Fibroblast of lung (primary cell): ENCODE data around the gene GIMAP8.

ENCODE experiments used
- CTCF ChIP-seq, 2 donors: IDR thresholded peaks in 1 of 2; conservative IDR thresholded peaks in 1 of 2; 1 replicate in 1 of 2; 2 replicates in 1 of 2; pipeline ENCODE4 v1.5.1; 2011 to 2012; ENCODE audit warnings: low read length in 2 of 2, control low read depth in 1 of 2, inconsistent platforms in 1 of 2, low read depth in 1 of 2, mild to moderate bottlenecking in 1 of 2
- EZH2 ChIP-seq: IDR thresholded peaks from 2 replicates; pipeline ENCODE4 v1.5.1; 2012; ENCODE audit warnings: low read length, control low read depth, mild to moderate bottlenecking; ENCODE audit errors: missing control alignments

GRCh38 chr7:150429699-150430098 lies 20.7 kb upstream of the GIMAP8 start:
- TF ChIP-seq CTCF (conservative IDR thresholded peaks at IDR 0.05 in 1 of 2, IDR thresholded peaks at IDR 0.05 in 1 of 2; ENCODE audit: low read depth in 1 of 2, low read length in 2 of 2) (no peak), EZH2 (no peak)
